Measurements from ENCODE around the gene EVI5. TPM values are rescaled to one million over a fixed set of nuclear protein-coding genes. Genes with fewer than 3 reads are reported as not detected.
"Not testable (repeated sequence)": the region's sequence is repeated elsewhere in the genome, so short reads cannot be mapped to it uniquely, and the experiment has no call there.

EVI5 gene
- total RNA-seq, 2 donors from 2014 or later, result 45.9 to 48.6 TPM

DNA sequence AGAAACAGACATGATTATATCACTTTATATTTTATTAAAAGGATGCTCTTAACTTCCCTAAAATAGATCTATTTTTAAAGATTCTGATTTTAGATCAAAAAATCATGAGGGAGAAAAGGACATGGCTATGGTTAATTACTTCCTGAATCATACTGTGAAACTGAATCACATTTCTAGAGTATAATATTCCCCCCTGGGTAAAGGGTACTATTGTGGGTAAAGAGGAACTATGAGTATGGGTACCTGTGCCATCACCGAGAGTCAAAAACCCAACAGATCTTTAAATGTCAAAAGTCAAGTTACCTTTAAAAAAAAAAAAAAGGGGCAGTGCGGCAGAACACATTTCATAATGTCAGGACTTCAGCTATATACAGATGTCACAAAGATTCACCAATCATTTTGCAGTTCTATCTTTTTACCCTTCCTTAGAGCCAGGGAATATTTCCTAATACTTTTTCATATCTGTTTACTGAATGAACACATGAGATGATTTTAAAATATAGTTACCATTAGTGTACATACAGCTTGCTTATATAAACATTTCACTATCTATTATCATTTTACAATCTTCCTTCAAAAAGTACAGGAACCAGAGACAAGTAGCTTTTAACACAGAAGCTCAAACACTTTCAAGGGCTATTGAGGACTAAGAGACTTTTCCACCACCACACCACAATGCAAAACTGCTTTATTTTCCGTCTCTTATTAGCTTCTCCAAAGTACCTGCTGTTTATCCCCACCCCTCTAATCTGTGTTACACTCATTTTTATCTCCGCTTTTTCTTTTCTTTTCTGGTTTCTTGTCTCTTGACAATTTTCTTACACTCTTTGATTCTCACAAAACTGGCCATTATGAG is 45.0 kb downstream of the EVI5 start:
- Histone ChIP-seq H3K4me1 (ENCODE audit: control insufficient read depth in 1 of 2, low read depth in 2 of 2) (no peaks in the 10 kb centered on the region), H3K36me3 (no peaks in the 10 kb centered on the region), H3K27ac (no peak overlapping the region), H3K9me3 (no peaks in the 10 kb centered on the region), H3K4me3 (no peak overlapping the region), H3K27me3 (replicated peaks; ENCODE audit: insufficient read depth) (no peaks in the 10 kb centered on the region)
- TF ChIP-seq, protein P1, sequence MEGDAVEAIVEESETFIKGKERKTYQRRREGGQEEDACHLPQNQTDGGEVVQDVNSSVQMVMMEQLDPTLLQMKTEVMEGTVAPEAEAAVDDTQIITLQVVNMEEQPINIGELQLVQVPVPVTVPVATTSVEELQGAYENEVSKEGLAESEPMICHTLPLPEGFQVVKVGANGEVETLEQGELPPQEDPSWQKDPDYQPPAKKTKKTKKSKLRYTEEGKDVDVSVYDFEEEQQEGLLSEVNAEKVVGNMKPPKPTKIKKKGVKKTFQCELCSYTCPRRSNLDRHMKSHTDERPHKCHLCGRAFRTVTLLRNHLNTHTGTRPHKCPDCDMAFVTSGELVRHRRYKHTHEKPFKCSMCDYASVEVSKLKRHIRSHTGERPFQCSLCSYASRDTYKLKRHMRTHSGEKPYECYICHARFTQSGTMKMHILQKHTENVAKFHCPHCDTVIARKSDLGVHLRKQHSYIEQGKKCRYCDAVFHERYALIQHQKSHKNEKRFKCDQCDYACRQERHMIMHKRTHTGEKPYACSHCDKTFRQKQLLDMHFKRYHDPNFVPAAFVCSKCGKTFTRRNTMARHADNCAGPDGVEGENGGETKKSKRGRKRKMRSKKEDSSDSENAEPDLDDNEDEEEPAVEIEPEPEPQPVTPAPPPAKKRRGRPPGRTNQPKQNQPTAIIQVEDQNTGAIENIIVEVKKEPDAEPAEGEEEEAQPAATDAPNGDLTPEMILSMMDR (IDR thresholded peaks at IDR 0.05), result no peak
- no peak for ATAC-seq (ENCODE audit: insufficient number of reproducible peaks, low FRiP score, low read depth)
- no peak for DNase-seq (ENCODE audit: low spot score)

DNA sequence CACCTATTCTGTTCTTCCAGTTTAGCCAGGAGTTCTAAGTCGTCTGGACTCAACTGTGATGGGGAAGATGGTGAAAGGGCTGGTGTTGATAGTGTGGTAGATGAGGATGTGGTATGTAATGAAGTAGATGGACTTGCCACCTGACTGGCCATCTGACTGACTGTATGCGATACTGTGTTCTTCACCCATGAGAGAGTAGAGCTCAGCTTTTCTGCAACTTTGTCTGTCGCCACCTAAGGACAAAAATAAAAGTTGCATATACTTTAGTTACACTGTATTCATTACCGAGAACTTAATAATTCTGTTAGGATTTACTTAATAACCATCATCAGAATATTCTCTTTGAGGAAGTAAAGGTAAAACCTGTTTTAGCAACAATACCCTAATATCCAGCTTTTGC is 48.5 kb downstream of the EVI5 start:
- ATAC-seq (ENCODE audit: insufficient number of reproducible peaks, low FRiP score, low read depth), result no peak
- Histone ChIP-seq H3K4me3 (no peak overlapping the region), H3K36me3 (no peaks in the 10 kb centered on the region), H3K4me1 (ENCODE audit: control insufficient read depth in 1 of 2, low read depth in 2 of 2) (no peaks in the 10 kb centered on the region), H3K27me3 (replicated peaks; ENCODE audit: insufficient read depth) (no peaks in the 10 kb centered on the region), H3K9me3 (no peaks in the 10 kb centered on the region), H3K27ac (no peak overlapping the region)
- no peak for DNase-seq (ENCODE audit: low spot score)
- TF ChIP-seq, protein P1 (IDR thresholded peaks at IDR 0.05), result no peak

DNA sequence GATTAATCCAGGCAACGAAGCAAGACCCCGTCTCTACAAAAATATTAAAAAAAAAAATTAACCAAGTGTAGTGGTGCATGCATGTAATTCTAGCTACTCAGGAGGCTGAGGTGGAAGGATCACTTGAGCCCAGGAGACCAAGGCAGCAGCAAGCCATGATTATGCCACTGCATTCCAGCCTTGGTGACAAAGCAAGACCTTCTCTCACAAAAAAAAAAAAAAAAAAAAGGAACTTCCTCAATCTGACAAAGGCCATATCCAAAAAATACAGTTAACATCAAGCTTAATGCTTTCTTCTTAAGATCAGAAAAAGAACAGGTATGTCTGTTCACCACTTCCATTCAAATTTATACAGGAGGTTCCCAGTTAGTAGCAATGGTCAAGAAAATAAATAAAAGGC is 54.4 kb downstream of the EVI5 start:
- no peaks in the 10 kb centered on the region for H3K27me3 ChIP-seq (replicated peaks; ENCODE audit: insufficient read depth)
- TF ChIP-seq, protein P1 (IDR thresholded peaks at IDR 0.05), result no peak
- no peaks in the 10 kb centered on the region for H3K36me3 ChIP-seq
- no peaks in the 10 kb centered on the region for H3K4me1 ChIP-seq (ENCODE audit: control insufficient read depth in 1 of 2, low read depth in 2 of 2)
- no peak for DNase-seq (ENCODE audit: low spot score)
- no peak overlapping the region for H3K27ac ChIP-seq
- H3K4me3 ChIP-seq, result no peak overlapping the region
- ATAC-seq (ENCODE audit: insufficient number of reproducible peaks, low FRiP score, low read depth), result no peak
- no peaks in the 10 kb centered on the region for H3K9me3 ChIP-seq

DNA sequence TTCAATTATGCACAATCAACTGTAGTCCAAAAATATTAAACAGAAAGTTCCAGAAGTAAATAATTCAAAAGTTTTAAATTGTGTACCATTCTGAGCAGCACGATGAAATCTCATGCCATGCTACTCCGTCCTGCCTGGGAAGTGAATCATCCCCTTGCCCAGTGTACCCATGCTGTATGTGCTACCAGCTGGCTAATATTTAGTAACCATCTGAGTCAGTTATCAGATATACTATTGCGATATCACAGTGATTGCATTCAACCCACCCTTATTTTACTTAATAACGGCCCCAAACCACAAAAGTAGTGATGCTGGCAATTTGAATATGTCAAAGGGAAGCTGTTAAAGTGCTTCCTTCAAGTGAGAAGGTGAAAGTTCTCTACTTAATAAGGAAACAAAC is 56.2 kb downstream of the EVI5 start:
- DNase-seq (ENCODE audit: low spot score) (no peak), ATAC-seq (ENCODE audit: insufficient number of reproducible peaks, low FRiP score, low read depth) (no peak)
- H3K4me1 ChIP-seq (ENCODE audit: control insufficient read depth in 1 of 2, low read depth in 2 of 2), result no peaks in the 10 kb centered on the region
- H3K9me3 ChIP-seq, result no peaks in the 10 kb centered on the region
- H3K4me3 ChIP-seq, result no peak overlapping the region
- TF ChIP-seq, protein P1 (IDR thresholded peaks at IDR 0.05), result no peak
- H3K27ac ChIP-seq, result no peak overlapping the region
- no peaks in the 10 kb centered on the region for H3K27me3 ChIP-seq (replicated peaks; ENCODE audit: insufficient read depth)
- peaks cover 2% of the 10 kb centered on the region for H3K36me3 ChIP-seq

DNA sequence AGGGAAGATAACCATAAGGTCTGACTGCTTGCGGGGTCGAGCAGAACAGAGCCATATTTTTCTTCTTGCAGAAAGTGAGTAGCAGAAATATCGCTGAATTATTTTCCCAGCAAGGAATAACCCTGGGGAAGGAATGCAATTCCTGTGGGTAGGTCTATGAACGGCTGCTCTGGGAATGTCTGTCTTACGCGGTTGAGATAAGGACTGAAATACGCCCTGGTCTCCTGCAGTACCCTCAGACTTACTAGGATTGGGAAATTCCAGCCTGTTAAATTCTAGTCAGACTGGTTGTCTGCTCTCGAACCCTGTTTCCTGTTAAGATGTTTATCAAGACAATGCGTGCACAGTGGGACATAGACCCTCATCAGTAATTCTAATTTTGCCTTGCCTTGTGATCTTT is 61.2 kb downstream of the EVI5 start:
- H3K27ac ChIP-seq; ATAC-seq (ENCODE audit: insufficient number of reproducible peaks, low FRiP score, low read depth); H3K4me3 ChIP-seq; DNase-seq (ENCODE audit: low spot score); H3K27me3 ChIP-seq (replicated peaks; ENCODE audit: insufficient read depth); H3K4me1 ChIP-seq (ENCODE audit: control insufficient read depth in 1 of 2, low read depth in 2 of 2); H3K9me3 ChIP-seq; H3K36me3 ChIP-seq: not testable (repeated sequence)

DNA sequence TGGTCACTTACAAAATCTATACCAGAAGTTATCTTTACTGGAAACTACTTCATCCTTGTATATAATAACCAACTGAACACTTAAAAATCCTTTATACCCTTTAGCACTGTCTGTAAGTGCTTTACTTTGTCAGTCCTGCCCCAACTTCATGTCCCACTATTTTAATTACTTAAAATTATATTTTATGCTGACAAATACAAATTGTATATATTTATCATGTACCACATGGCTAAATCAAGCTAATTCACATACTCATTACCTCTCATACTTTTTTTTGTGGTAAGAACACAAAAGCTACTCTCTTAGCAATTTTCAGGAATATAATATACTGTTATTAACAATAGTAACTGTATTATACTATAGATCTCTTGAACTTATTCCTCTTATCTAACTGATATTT is 63.0 kb downstream of the EVI5 start:
- TF ChIP-seq, protein P1 (IDR thresholded peaks at IDR 0.05), result no peak
- no peak overlapping the region for H3K4me3 ChIP-seq
- peaks cover 2% of the 10 kb centered on the region for H3K36me3 ChIP-seq
- H3K27ac ChIP-seq, result no peak overlapping the region
- DNase-seq (ENCODE audit: low spot score) (no peak), ATAC-seq (ENCODE audit: insufficient number of reproducible peaks, low FRiP score, low read depth) (no peak)
- H3K27me3 ChIP-seq (replicated peaks; ENCODE audit: insufficient read depth), result no peaks in the 10 kb centered on the region
- no peaks in the 10 kb centered on the region for H3K9me3 ChIP-seq
- H3K4me1 ChIP-seq (ENCODE audit: control insufficient read depth in 1 of 2, low read depth in 2 of 2), result no peaks in the 10 kb centered on the region

DNA sequence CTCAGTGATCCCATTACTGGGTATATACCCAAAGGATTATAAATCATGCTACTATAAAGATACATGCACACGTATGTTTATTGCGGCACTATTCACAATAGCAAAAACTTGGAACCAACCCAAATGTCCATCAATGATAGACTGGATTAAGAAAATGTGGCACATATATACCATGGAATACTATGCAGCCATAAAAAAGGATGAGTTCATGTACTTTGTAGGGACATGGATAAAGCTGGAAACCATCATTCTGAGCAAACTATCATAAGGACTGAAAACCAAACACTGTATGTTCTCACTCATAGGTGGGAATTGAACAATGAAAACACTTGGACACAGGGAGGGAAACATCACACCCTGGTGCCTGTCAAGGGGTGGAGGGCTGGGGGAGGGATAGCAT is 63.8 kb downstream of the EVI5 start:
- ATAC-seq (ENCODE audit: insufficient number of reproducible peaks, low FRiP score, low read depth); H3K4me3 ChIP-seq; DNase-seq (ENCODE audit: low spot score); H3K9me3 ChIP-seq; H3K4me1 ChIP-seq (ENCODE audit: control insufficient read depth in 1 of 2, low read depth in 2 of 2); H3K27ac ChIP-seq; H3K27me3 ChIP-seq (replicated peaks; ENCODE audit: insufficient read depth); H3K36me3 ChIP-seq: not testable (repeated sequence)

DNA sequence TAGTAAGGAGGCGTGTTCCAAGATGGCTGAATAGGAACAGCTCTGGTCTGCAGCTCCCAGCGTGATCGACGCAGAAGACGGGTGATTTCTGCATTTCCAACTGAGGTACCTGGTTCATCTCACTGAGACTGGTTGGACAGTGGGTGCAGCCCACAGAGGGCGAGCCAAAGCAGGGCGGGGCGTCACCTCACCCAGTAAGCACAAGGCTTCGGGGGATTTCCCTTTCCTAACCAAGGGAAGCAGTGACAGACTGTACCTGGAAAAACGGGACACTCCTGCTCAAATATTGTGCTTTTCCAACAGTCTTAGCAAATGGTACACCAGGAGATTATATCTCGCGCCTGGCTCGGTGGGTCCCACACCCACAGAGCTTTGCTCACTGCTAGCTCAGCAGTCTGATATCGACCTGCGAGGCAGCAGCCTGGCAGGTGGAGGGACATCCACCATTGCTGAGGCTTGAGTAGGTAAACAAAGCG is 69.4 kb downstream of the EVI5 start:
- DNase-seq (ENCODE audit: low spot score); H3K4me1 ChIP-seq (ENCODE audit: control insufficient read depth in 1 of 2, low read depth in 2 of 2); ATAC-seq (ENCODE audit: insufficient number of reproducible peaks, low FRiP score, low read depth); H3K9me3 ChIP-seq; H3K27ac ChIP-seq; H3K27me3 ChIP-seq (replicated peaks; ENCODE audit: insufficient read depth); H3K4me3 ChIP-seq; H3K36me3 ChIP-seq: not testable (repeated sequence)
